Transverse colon (tissue), 4 donors: ENCODE measurements around the gene LRFN4.

Source experiments
- EP300 ChIP-seq: sonication (generic); formaldehyde crosslinking; IDR thresholded peaks from one replicate; pipeline ENCODE4 v1.6.1; 2017; ENCODE audit warnings: antibody characterized with exemption, low read depth
- POLR2A ChIP-seq: fragments of 450-650 bp; IDR thresholded peaks from one replicate; pipeline ENCODE4 v1.6.1; 2016; ENCODE audit warnings: antibody characterized with exemption, mild to moderate bottlenecking, moderate library complexity
- POLR2AphosphoS5 ChIP-seq, 3 donors: sonication (generic); formaldehyde crosslinking; IDR thresholded peaks; one replicate each; pipeline ENCODE4 v1.6.1; 2016; ENCODE audit warnings: antibody characterized with exemption in 3 of 3
- TF ChIP-seq, protein P1 (sequence below), 5 experiments: fragments of 200-600 bp in 3 of 5; fragments of 450-650 bp in 2 of 5; sonication (generic) in 3 of 5; IDR thresholded peaks; 1 replicate in 2 of 5; 2 replicates in 3 of 5; pipeline ENCODE4 v1.5.1; 2016 to 2017; ENCODE audit warnings: antibody characterized with exemption in 5 of 5, inconsistent platforms in 3 of 5, mild to moderate bottlenecking in 2 of 5, moderate library complexity in 1 of 5

- no peak for TF ChIP-seq POLR2A
- TF ChIP-seq, protein P1, sequence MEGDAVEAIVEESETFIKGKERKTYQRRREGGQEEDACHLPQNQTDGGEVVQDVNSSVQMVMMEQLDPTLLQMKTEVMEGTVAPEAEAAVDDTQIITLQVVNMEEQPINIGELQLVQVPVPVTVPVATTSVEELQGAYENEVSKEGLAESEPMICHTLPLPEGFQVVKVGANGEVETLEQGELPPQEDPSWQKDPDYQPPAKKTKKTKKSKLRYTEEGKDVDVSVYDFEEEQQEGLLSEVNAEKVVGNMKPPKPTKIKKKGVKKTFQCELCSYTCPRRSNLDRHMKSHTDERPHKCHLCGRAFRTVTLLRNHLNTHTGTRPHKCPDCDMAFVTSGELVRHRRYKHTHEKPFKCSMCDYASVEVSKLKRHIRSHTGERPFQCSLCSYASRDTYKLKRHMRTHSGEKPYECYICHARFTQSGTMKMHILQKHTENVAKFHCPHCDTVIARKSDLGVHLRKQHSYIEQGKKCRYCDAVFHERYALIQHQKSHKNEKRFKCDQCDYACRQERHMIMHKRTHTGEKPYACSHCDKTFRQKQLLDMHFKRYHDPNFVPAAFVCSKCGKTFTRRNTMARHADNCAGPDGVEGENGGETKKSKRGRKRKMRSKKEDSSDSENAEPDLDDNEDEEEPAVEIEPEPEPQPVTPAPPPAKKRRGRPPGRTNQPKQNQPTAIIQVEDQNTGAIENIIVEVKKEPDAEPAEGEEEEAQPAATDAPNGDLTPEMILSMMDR (IDR thresholded peaks at IDR 0.05) = no peak
- TF ChIP-seq POLR2AphosphoS5 (IDR thresholded peaks at IDR 0.05) = no peak
- TF ChIP-seq EP300 = no peak
These were observed 8.0 kb upstream of the LRFN4 start for GRCh38 chr11:66848671-66849500.
